ENCODE data around the gene DOK3. TPM values are rescaled to one million over a fixed set of nuclear protein-coding genes. Genes with fewer than 3 reads are reported as not detected.

DOK3 gene
- total RNA-seq, 1 donor from 2014 or later = 4.7 TPM

DNA sequence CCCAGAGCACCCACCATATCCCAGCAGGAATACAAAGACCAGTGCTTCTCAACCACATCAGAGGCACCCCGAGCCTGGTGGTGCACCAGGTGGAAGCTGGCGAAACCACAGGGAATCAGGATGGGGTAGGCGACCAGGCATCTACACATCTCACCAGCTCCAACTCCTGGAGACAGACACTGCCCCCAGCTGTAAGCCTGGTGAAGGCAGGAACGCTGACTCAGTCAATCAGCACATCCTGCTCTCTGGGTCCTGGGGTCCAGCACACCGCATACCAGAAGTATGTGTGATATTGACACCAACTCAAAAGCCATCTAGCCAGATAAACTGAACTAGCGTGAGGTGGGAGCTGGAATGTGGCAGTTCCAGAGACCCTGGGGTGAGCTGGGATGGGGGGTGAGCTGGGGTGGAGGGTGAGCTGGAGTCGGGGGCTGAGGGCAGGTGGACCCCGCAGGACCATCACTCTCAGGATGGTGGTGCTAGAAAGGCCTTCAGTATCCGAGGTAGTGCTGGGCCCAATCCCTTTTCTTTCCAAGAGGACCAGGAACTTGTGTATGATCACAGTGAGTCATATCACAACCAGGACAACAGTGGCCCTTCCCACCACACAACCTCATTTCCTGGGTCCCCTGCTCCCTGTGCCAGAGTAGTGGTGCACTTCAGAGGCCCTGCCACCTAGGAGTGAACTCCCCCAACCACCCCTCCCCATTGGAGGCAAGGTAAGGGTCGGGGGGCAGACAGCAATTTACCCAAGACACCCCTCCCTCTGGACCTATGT lies 38.7 kb downstream of the DOK3 start:
- peak overlapping the region; percentile 80 for H3K4me3 Mint-ChIP-seq
- DNase-seq (ENCODE audit: low spot score in 2 of 2, unreplicated experiment in 2 of 2) = no peak
- peaks cover 2% of the 10 kb centered on the region for H3K9me3 Mint-ChIP-seq
- H3K27ac Mint-ChIP-seq = peak overlapping the region; percentile 85
- peaks cover 55% of the 10 kb centered on the region for H3K4me1 Mint-ChIP-seq
- TF ChIP-seq, protein P1, sequence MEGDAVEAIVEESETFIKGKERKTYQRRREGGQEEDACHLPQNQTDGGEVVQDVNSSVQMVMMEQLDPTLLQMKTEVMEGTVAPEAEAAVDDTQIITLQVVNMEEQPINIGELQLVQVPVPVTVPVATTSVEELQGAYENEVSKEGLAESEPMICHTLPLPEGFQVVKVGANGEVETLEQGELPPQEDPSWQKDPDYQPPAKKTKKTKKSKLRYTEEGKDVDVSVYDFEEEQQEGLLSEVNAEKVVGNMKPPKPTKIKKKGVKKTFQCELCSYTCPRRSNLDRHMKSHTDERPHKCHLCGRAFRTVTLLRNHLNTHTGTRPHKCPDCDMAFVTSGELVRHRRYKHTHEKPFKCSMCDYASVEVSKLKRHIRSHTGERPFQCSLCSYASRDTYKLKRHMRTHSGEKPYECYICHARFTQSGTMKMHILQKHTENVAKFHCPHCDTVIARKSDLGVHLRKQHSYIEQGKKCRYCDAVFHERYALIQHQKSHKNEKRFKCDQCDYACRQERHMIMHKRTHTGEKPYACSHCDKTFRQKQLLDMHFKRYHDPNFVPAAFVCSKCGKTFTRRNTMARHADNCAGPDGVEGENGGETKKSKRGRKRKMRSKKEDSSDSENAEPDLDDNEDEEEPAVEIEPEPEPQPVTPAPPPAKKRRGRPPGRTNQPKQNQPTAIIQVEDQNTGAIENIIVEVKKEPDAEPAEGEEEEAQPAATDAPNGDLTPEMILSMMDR (IDR thresholded peaks at IDR 0.05; ENCODE audit: unreplicated experiment) = no peak
- no peaks in the 10 kb centered on the region for H3K27me3 Mint-ChIP-seq (ENCODE audit: low read depth)
- peaks cover 21% of the 10 kb centered on the region for H3K36me3 Mint-ChIP-seq

DNA sequence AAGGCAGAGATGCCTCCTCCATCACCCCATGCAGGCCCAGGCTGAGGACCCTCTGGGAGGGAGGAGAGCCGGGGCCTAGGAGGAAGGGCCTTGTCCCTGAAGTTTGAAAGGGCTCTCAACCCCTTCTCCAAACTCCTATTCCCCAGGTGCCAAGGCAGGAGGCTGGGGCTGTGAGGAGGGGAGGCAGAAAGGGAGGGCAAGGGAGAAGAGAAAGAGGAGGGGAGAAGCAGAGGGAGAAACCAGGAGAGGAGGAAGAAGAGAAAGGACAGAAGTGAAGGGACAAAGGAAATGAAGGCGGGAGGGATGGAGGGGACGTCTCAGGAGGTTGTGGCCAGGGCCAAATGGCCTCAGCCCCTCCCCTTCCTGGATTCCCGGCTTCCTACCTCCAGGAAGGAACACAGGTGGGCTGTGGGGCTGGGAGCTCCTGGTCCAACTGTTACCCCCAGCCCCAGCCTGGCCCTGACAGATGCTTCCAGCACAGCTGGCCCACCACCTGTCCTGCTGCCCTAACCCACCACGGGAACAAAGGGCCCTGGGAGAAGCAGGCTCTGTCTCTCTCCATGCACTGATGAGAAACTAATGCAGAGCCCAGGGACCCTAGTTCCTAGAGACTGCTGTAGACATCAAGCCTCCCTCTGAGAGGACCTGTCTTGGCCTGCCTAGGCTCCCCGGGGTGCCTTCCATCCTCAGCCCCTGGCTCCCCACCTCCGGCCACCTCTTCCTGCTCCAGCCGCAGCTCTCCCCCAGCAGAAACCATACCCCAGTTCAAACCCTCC lies 39.7 kb downstream of the DOK3 start:
- peak overlapping the region; percentile 85 for H3K27ac Mint-ChIP-seq
- H3K36me3 Mint-ChIP-seq = peaks cover 31% of the 10 kb centered on the region
- H3K4me3 Mint-ChIP-seq = peak overlapping the region; percentile 55
- TF ChIP-seq, protein P1 (IDR thresholded peaks at IDR 0.05; ENCODE audit: unreplicated experiment) = no peak
- no peaks in the 10 kb centered on the region for H3K27me3 Mint-ChIP-seq (ENCODE audit: low read depth)
- H3K4me1 Mint-ChIP-seq = peaks cover 48% of the 10 kb centered on the region
- H3K9me3 Mint-ChIP-seq = peaks cover 10% of the 10 kb centered on the region
- DNase-seq (ENCODE audit: low spot score in 2 of 2, unreplicated experiment in 2 of 2) = no peak

DNA sequence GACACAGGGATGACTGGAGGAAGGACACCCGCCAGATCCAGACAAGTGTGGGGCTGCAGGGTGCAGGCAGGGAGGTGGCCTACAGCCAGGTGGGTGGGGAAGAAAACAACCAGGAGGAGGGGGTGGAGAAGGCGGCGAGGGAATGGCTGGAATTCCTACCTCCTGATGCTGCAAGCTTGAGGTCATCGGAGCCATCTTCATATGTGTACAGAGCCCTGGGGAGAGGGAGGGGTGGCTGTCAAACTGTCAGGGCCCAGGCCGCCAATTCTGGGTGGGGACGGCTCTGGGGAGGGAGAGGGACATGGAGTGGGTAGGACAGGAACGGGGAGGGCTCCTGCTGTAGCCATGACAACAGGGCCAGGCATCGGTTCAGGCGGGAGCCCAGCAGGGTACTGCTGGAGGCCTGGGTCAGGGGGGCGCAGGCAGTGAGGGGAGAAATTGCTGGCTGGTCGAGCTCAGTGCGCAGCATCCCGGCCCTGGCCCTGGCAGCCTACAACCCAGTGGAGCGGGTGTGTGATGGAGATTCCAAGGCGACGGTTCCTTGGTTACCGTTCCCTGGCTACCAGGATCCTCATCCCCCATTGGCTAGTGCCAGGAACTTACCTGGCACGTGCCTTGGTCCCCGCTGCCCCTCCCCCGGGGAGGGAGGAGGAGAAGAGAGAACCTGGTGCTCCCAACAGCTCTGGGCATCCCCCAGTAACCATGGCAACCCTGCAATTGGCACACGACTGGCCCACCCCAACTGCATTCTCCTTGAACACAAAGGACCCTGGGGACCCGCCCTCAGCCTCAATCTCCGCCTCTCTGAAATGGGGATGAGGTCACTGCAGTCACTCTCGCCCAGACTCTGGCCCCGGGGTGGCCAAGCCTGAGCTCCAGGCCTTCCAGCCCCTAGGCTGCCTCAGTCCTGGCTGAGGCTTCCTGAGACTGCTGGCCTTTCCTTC lies 40.7 kb downstream of the DOK3 start:
- DNase-seq (ENCODE audit: low spot score in 2 of 2, unreplicated experiment in 2 of 2) = no peak
- no peak overlapping the region for H3K4me3 Mint-ChIP-seq

DNA sequence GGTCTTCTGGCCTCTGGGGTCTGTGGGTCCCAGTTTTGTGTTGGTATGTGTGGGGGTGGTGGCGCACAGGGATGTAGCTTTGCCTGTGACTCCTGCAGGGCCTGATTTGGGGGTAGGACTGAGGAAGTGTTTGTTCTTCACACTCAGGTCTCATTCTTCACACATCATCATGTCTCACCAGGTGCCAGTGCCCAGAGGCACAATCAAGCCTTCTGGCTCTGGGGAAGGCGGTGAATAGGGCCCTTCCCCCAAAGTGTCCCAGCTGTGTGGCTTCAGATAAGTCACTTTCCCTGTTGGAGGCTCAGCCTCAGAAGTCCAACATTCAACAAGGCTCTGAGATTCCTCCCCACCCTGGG lies 41.3 kb downstream of the DOK3 start:
- TF ChIP-seq, protein P1 (IDR thresholded peaks at IDR 0.05; ENCODE audit: unreplicated experiment) = no peak
- Mint-ChIP-seq H3K27me3 (ENCODE audit: low read depth) (no peaks in the 10 kb centered on the region), H3K36me3 (peaks cover 38% of the 10 kb centered on the region), H3K27ac (peak overlapping the region; percentile 83), H3K4me3 (no peak overlapping the region), H3K9me3 (peaks cover 10% of the 10 kb centered on the region), H3K4me1 (peaks cover 39% of the 10 kb centered on the region)
- no peak for DNase-seq (ENCODE audit: low spot score in 2 of 2, unreplicated experiment in 2 of 2)

More for the DNA sequence above, 40.7 kb downstream of the DOK3 start:
- Mint-ChIP-seq H3K27me3 (ENCODE audit: low read depth) (no peaks in the 10 kb centered on the region), H3K9me3 (peaks cover 10% of the 10 kb centered on the region), H3K36me3 (peaks cover 33% of the 10 kb centered on the region), H3K4me1 (peaks cover 41% of the 10 kb centered on the region), H3K27ac (peak overlapping the region; percentile 83)
- TF ChIP-seq, protein P1 (IDR thresholded peaks at IDR 0.05; ENCODE audit: unreplicated experiment) = no peak

DNA sequence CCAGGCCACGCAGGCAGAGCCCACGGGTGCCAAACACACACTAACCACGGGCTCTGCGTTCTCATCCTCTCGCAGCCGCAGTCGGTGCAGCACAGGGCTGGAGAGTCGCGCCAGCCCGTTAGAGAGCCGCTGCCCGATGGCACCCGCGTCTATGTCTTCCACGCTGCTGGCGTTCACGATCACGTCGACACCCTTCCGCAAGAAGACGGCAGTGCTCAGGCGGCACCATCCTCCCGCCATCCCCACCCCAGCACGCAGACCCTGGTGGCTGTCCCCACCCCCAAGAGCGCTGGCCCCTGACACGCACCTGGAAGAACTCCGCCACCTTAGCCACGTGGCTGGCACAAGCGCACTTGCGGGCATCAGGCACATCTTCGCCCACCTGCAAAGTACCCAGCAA lies 42.2 kb downstream of the DOK3 start:
- H3K9me3 Mint-ChIP-seq = peaks cover 10% of the 10 kb centered on the region
- no peak for DNase-seq (ENCODE audit: low spot score in 2 of 2, unreplicated experiment in 2 of 2)
- TF ChIP-seq, protein P1 (IDR thresholded peaks at IDR 0.05; ENCODE audit: unreplicated experiment) = no peak
- H3K4me3 Mint-ChIP-seq = no peak overlapping the region
- H3K27me3 Mint-ChIP-seq (ENCODE audit: low read depth) = no peaks in the 10 kb centered on the region
- no peak overlapping the region for H3K27ac Mint-ChIP-seq
- peaks cover 43% of the 10 kb centered on the region for H3K36me3 Mint-ChIP-seq
- peaks cover 39% of the 10 kb centered on the region for H3K4me1 Mint-ChIP-seq

All from mesothelial cell of epicardium (in vitro differentiated cells).